CD4-positive, alpha-beta T cell (primary cell): ENCODE data around the gene COMP. TPM values are rescaled to one million over a fixed set of nuclear protein-coding genes. Genes with fewer than 3 reads are reported as not detected.
"Not testable (repeated sequence)": the region's sequence is repeated elsewhere in the genome, so short reads cannot be mapped to it uniquely, and the experiment has no call there.

Experiments
- ATAC-seq: fragments of 200-7000 bp; cut with Tn5 transposase; one replicate; pipeline ENCODE4 v1.10.0; 2022; ENCODE audit warnings: mild to moderate bottlenecking; ENCODE audit not compliant: poor library complexity
- CTCF ChIA-PET: fragments of 350-600 bp; sonication (Branson Sonifier 250); formaldehyde crosslinking; loops from one replicate; lab custom pipeline; 2021; ENCODE audit warnings: antibody characterized with exemption, inconsistent platforms; lab: Charles Lee
- POLR2A ChIA-PET: fragments of 350-600 bp; sonication (Branson Sonifier 250); formaldehyde crosslinking; loops from one replicate; lab custom pipeline; 2021; ENCODE audit warnings: antibody characterized with exemption, inconsistent platforms; lab: Charles Lee
- DNase-seq, 14 experiments: peaks; one replicate each; pipeline ENCODE4 v3.0.0-alpha.2; 2013 to 2020; ENCODE audit warnings: mixed read lengths in 2 of 14
- H3K27ac ChIP-seq, 2 donors: one replicate each; pipeline versions ENCODE4 v1.5.1 to v1.7.0; 2013; ENCODE audit warnings: low read length in 2 of 2, low read depth in 1 of 2, mild to moderate bottlenecking in 1 of 2
- H3K27me3 ChIP-seq, 2 experiments: 1 replicate in 1 of 2; 2 replicates in 1 of 2; pipeline versions ENCODE4 v1.6.1 to v1.7.0; 2013; ENCODE audit warnings: low read length in 2 of 2, control low read depth in 1 of 2, mild to moderate bottlenecking in 1 of 2, moderate library complexity in 1 of 2; ENCODE audit not compliant: insufficient read depth in 2 of 2, control insufficient read depth in 1 of 2
- H3K36me3 ChIP-seq: one replicate; pipeline ENCODE4 v1.6.1; 2013; ENCODE audit warnings: low read length, control low read depth; ENCODE audit not compliant: insufficient read depth
- H3K4me1 ChIP-seq: one replicate; pipeline ENCODE4 v1.6.1; 2013; ENCODE audit warnings: low read length, control low read depth; ENCODE audit not compliant: insufficient read depth
- H3K4me3 ChIP-seq: one replicate; pipeline ENCODE4 v1.5.1; 2013; ENCODE audit warnings: mild to moderate bottlenecking, low read length, moderate library complexity
- H3K9me3 ChIP-seq, 2 experiments: 1 replicate in 1 of 2; 2 replicates in 1 of 2; pipeline versions ENCODE4 v1.6.1 to v1.7.0; 2013; ENCODE audit warnings: low read length in 2 of 2, mild to moderate bottlenecking in 2 of 2, control low read depth in 1 of 2, moderate library complexity in 1 of 2; ENCODE audit not compliant: control insufficient read depth in 1 of 2, insufficient read depth in 1 of 2
- H3K27ac Mint-ChIP-seq: one replicate; pipeline ENCODE4 v1.8.0; 2020; ENCODE audit warnings: mixed read lengths
- H3K27me3 Mint-ChIP-seq: one replicate; pipeline ENCODE4 v1.8.0; 2021; ENCODE audit warnings: mixed read lengths
- H3K36me3 Mint-ChIP-seq: one replicate; pipeline ENCODE4 v1.8.0; 2021; ENCODE audit warnings: low read depth, mixed read lengths
- H3K4me1 Mint-ChIP-seq: one replicate; pipeline ENCODE4 v1.8.0; 2021; ENCODE audit warnings: low read depth, mixed read lengths
- H3K4me3 Mint-ChIP-seq: one replicate; pipeline ENCODE4 v1.8.0; 2020; ENCODE audit warnings: mild to moderate bottlenecking, mixed read lengths
- H3K9me3 Mint-ChIP-seq: one replicate; pipeline ENCODE4 v1.8.0; 2020; ENCODE audit warnings: mixed read lengths
- CTCF ChIP-seq: fragments of 200-600 bp; IDR thresholded peaks from one replicate; pipeline ENCODE4 v1.8.0; 2022; ENCODE audit warnings: antibody characterized with exemption, mild to moderate bottlenecking
- intact Hi-C, 2 experiments: fragments of 100-400 bp; cut with DNase I in 1 of 2; cut with micrococcal nuclease in 1 of 2; formaldehyde crosslinking; loops; one replicate each; pipeline versions ENCODE4 v1.15.1 to v1.9.0; 2023 to 2025; cut with DNase I, micrococcal nuclease
- total RNA-seq, 174 experiments: library from RNA in 2 of 174; stranded (reverse) in 2 of 174; gene quantifications; one replicate each; pipeline ENCODE4 v1.2.3 and lab custom pipeline; 2021 to 2026

COMP gene
- total RNA-seq, 2 experiments from 2014 or later: not detected

- no peaks in the 10 kb centered on the region for H3K9me3 Mint-ChIP-seq
- POLR2A ChIA-PET: no interaction called here
- no peak for DNase-seq
- ATAC-seq: no peak
- CTCF ChIA-PET: no interaction called here
- H3K4me3 Mint-ChIP-seq: no peak overlapping the region
- Histone ChIP-seq H3K4me1 (no peaks in the 10 kb centered on the region), H3K9me3 (no peaks in the 10 kb centered on the region), H3K27ac (no peak overlapping the region), H3K27me3 (no peaks in the 10 kb centered on the region), H3K4me3 (no peak overlapping the region), H3K36me3 (no peaks in the 10 kb centered on the region)
- no peak for TF ChIP-seq CTCF
- no peaks in the 10 kb centered on the region for H3K36me3 Mint-ChIP-seq
- no peaks in the 10 kb centered on the region for H3K27me3 Mint-ChIP-seq
- H3K4me1 Mint-ChIP-seq: no peaks in the 10 kb centered on the region
- H3K27ac Mint-ChIP-seq: no peak overlapping the region
- intact Hi-C loops: no loop called here
Observed at GRCh38 chr19:18735324-18735723, 55.8 kb downstream of the COMP start.

GRCh38 chr19:18733762-18734332, 57.3 kb downstream of the COMP start:
- H3K27me3 ChIP-seq, H3K36me3 ChIP-seq, H3K9me3 Mint-ChIP-seq, intact Hi-C loops, H3K9me3 ChIP-seq, POLR2A ChIA-PET, H3K27me3 Mint-ChIP-seq, CTCF ChIA-PET, H3K4me3 ChIP-seq, H3K27ac Mint-ChIP-seq, ATAC-seq, H3K36me3 Mint-ChIP-seq, DNase-seq, H3K4me1 ChIP-seq, H3K27ac ChIP-seq, H3K4me3 Mint-ChIP-seq, H3K4me1 Mint-ChIP-seq: not testable (repeated sequence)

- no peaks in the 10 kb centered on the region for H3K27me3 ChIP-seq
- no peak overlapping the region for H3K4me3 Mint-ChIP-seq
- no peaks in the 10 kb centered on the region for H3K9me3 Mint-ChIP-seq
- no peaks in the 10 kb centered on the region for H3K36me3 Mint-ChIP-seq
- POLR2A ChIA-PET: no interaction called here
- H3K27ac Mint-ChIP-seq: no peak overlapping the region
- no peak for TF ChIP-seq CTCF
- CTCF ChIA-PET: no interaction called here
- no peaks in the 10 kb centered on the region for H3K36me3 ChIP-seq
- H3K27ac ChIP-seq: no peak overlapping the region
- H3K9me3 ChIP-seq: no peaks in the 10 kb centered on the region
- no peak overlapping the region for H3K4me3 ChIP-seq
- no peaks in the 10 kb centered on the region for H3K27me3 Mint-ChIP-seq
- no peak for ATAC-seq
- DNase-seq: no peak
- H3K4me1 Mint-ChIP-seq: no peaks in the 10 kb centered on the region
- intact Hi-C loops: no loop called here
- H3K4me1 ChIP-seq: no peaks in the 10 kb centered on the region
Observed at GRCh38 chr19:18733196-18733647, 57.9 kb downstream of the COMP start.

Other genes starting within 250 kb of the COMP start
- 100 to 1,000 TPM; 147 to 152 TPM for gene FKBP8, start 247.7 kb downstream of the COMP start, total RNA-seq
- 10 to 100 TPM; 64.2 to 66.9 TPM for gene KXD1, start 233.4 kb downstream of the COMP start, total RNA-seq
- 1,000 to 10,000 TPM; 2,255 to 2,378 TPM for gene UBA52, start 219.4 kb downstream of the COMP start, total RNA-seq
- 10 to 100 TPM; 88.4 to 88.9 TPM for gene REX1BD, start 202.5 kb downstream of the COMP start, total RNA-seq
- not detected for gene CRLF1, start 184.5 kb downstream of the COMP start, total RNA-seq
- under 1 TPM; 0.25 to 0.27 TPM for gene TMEM59L, start 178.4 kb downstream of the COMP start, total RNA-seq
- 10 to 100 TPM; 13.7 to 19.0 TPM for gene KLHL26, start 154.3 kb downstream of the COMP start, total RNA-seq
- 10 to 100 TPM; 11.8 to 12.2 TPM for gene CRTC1, start 107.6 kb downstream of the COMP start, total RNA-seq
- gene UPF1, start 40.7 kb upstream of the COMP start, total RNA-seq: 100 to 1,000 TPM; 146 to 150 TPM
- not detected for gene CERS1, start 104.9 kb upstream of the COMP start, total RNA-seq
- gene COPE, start 128.1 kb upstream of the COMP start, total RNA-seq: 100 to 1,000 TPM; 135 to 143 TPM
- gene DDX49, start 128.4 kb upstream of the COMP start, total RNA-seq: 10 to 100 TPM; 47.9 to 49.7 TPM
- gene HOMER3, start 149.9 kb upstream of the COMP start, total RNA-seq: 1 to 10 TPM; 1.1 TPM
- gene SUGP2, start 242.2 kb upstream of the COMP start, total RNA-seq: 100 to 1,000 TPM; 106 to 110 TPM
- 1 to 10 TPM; 5.9 to 6.0 TPM for gene ARMC6, start 242.3 kb upstream of the COMP start, total RNA-seq